Left renal pelvis (tissue), 4 donors: Measurements from ENCODE around the gene MOCS1. TPM values are rescaled to one million over a fixed set of nuclear protein-coding genes. Genes with fewer than 3 reads are reported as not detected.
A peak's percentile ranks its signal among the peaks of the same experiment; 100 is the strongest.

Source experiments
- DNase-seq, 4 donors: peaks; one replicate each; pipeline ENCODE4 v3.0.0-alpha.2; 2013; ENCODE audit warnings: low read depth in 4 of 4, low spot score in 3 of 4
- polyA plus RNA-seq, 4 donors: library from polyadenylated mRNA; unstranded; fragments of 120-200 nt; gene quantifications; one replicate each; pipeline ENCODE4 v1.2.1, GENCODE V29; 2013; ENCODE audit not compliant: insufficient read length in 4 of 4

The MOCS1 gene
- polyA plus RNA-seq, 4 donors = 8.5 to 13.7 (median 11.9) TPM

- DNase-seq = no peak
Observed at GRCh38 chr6:39905640-39905975, 28.7 kb downstream of the MOCS1 start.

- no peak for DNase-seq
Observed at GRCh38 chr6:39904946-39905639, 29.2 kb downstream of the MOCS1 start.

- DNase-seq = no peak
Observed at GRCh38 chr6:39903656-39904055, 30.6 kb downstream of the MOCS1 start.

GRCh38 chr6:39902786-39903465 lies 31.3 kb downstream of the MOCS1 start:
- DNase-seq = no peak

GRCh38 chr6:39902136-39902535 lies 32.1 kb downstream of the MOCS1 start:
- DNase-seq = no peak

- no peak for DNase-seq
Observed at GRCh38 chr6:39901670-39902069, 32.6 kb downstream of the MOCS1 start.

- no peak for DNase-seq
Observed at GRCh38 chr6:39901116-39901655, 33.1 kb downstream of the MOCS1 start.

- no peak for DNase-seq
Observed at GRCh38 chr6:39899554-39900295, 34.5 kb downstream of the MOCS1 start.

GRCh38 chr6:39898625-39899024 lies 35.6 kb downstream of the MOCS1 start:
- DNase-seq = no peak

GRCh38 chr6:39897698-39898097 lies 36.6 kb downstream of the MOCS1 start:
- DNase-seq = no peak

GRCh38 chr6:39896701-39897100 lies 37.6 kb downstream of the MOCS1 start:
- DNase-seq = no peak

GRCh38 chr6:39893286-39893685 lies 41.0 kb downstream of the MOCS1 start:
- no peak for DNase-seq

GRCh38 chr6:39892490-39893129 lies 41.7 kb downstream of the MOCS1 start:
- DNase-seq = peak in 2 of 4 donors; percentile 24 to 27

GRCh38 chr6:39891976-39892375 lies 42.3 kb downstream of the MOCS1 start:
- DNase-seq = no peak

- DNase-seq = no peak
Observed at GRCh38 chr6:39891353-39891752, 42.9 kb downstream of the MOCS1 start.

- no peak for DNase-seq
Observed at GRCh38 chr6:39889229-39889628, 45.0 kb downstream of the MOCS1 start.

- DNase-seq = peak in 3 of 4 donors; percentile 21 to 33 (median 26)
Observed at GRCh38 chr6:39887692-39888450, 46.4 kb downstream of the MOCS1 start.

GRCh38 chr6:39886871-39887270 lies 47.4 kb downstream of the MOCS1 start:
- no peak for DNase-seq

- DNase-seq = no peak
Observed at GRCh38 chr6:39885691-39886090, 48.6 kb downstream of the MOCS1 start.

- DNase-seq = no peak
Observed at GRCh38 chr6:39884696-39885095, 49.6 kb downstream of the MOCS1 start.
